ENCODE measurements around the gene TM4SF4.
"Not testable (repeated sequence)": the region's sequence is repeated elsewhere in the genome, so short reads cannot be mapped to it uniquely, and the experiment has no call there.

Gene TM4SF4

DNA sequence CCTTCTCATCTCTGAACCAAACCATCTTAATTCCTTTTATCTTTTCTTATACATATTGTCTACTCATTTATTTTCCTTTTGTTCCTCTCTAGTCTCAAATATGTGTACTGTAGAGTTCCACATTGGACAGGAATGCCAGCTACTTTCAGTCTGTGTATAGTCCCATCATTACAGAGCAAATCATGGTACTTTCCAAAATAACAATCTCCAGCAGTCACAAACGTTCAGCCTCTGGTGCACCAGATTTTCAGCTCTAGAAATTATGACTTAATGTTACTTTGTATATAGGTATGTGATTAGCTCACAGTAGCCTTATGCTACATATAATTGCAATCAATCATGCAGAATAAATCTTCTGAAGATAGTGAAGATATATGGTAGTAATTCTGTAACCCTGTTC lies 32.5 kb upstream of the TM4SF4 start:
- 0 out of 2 replicates have a peak, but pooled peaks cover 5% of the 10 kb centered on the region for H3K9me3 ChIP-seq (ENCODE audit: insufficient read depth, low read depth, low read length)
- no peak overlapping the region for H3K9ac ChIP-seq (ENCODE audit: low read depth, low read length)
- WGBS = no CpG with 5 or more reads among the region's 1 CpG
- H3K4me1 ChIP-seq (ENCODE audit: insufficient read depth, low read length) = no peaks in the 10 kb centered on the region
- H3K4me3 ChIP-seq (ENCODE audit: low read length) = no peak overlapping the region
- no peak overlapping the region for H3K27ac ChIP-seq (ENCODE audit: low read depth, low read length)
- H3K36me3 ChIP-seq (ENCODE audit: insufficient read depth, low read length) = no peaks in the 10 kb centered on the region
- H3K27me3 ChIP-seq (ENCODE audit: insufficient read depth, low read length) = no peaks in the 10 kb centered on the region

DNA sequence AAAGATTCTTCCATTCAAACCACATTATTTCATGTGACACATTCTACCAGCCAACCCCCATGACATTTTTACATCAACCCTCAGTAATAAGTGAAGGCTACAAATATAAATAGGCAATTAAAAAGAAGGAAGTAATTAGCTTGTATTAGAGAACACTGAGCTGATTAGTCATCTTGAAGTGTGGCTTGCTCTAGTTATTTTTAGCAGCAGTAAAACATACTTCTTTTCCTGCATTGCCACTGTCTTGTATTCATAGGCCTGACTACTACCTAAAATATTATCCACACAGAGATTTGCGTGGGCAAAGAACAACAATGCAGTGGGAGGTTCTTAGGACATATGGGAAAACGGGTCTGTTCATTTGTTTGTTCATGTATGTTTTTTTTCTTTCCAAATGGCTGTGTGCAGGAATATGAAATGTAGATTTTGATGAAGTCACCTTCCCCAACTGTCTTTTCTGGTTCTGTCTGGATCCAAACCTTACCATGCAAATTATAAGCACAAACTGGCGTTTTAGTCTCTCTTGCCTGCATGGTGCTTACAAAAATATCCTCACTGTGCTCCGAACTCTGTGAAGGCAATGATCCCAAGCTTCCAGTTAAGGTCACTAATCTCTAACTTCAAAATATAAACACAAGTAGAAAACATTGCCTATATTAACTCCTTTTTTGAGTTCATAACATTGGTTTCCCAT lies 31.5 kb upstream of the TM4SF4 start:
- WGBS = 94% methylated on average over 4 of the region's 4 CpGs
- H3K4me3 ChIP-seq (ENCODE audit: low read length) = no peak overlapping the region
- no peak overlapping the region for H3K27ac ChIP-seq (ENCODE audit: low read depth, low read length)
- H3K9ac ChIP-seq (ENCODE audit: low read depth, low read length) = no peak overlapping the region
- no peaks in the 10 kb centered on the region for H3K4me1 ChIP-seq (ENCODE audit: insufficient read depth, low read length)
- H3K36me3 ChIP-seq (ENCODE audit: insufficient read depth, low read length) = no peaks in the 10 kb centered on the region
- 0 out of 2 replicates have a peak, but pooled peaks cover 5% of the 10 kb centered on the region for H3K9me3 ChIP-seq (ENCODE audit: insufficient read depth, low read depth, low read length)
- H3K27me3 ChIP-seq (ENCODE audit: insufficient read depth, low read length) = no peaks in the 10 kb centered on the region

DNA sequence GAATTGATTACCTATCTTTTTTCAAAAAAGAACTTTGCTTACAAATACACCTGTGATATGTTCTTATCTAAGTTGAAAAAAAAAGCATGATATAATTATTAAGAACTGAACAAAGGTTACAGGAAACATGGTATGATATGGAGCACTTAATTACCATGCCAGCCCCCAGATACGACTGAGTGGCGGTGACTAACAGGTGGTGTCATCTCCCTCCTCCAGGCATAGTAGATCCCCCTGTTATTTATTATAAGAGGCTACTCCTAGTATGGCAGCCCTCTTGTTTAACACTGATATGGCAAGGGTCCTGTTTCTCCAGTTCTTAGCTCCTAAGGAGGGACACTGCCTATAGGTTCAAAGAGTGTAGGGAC lies 31.0 kb upstream of the TM4SF4 start:
- Histone ChIP-seq H3K27ac (ENCODE audit: low read depth, low read length) (no peak overlapping the region), H3K4me3 (ENCODE audit: low read length) (no peak overlapping the region), H3K9me3 (ENCODE audit: insufficient read depth, low read depth, low read length) (0 out of 2 replicates have a peak, but pooled peaks cover 5% of the 10 kb centered on the region), H3K27me3 (ENCODE audit: insufficient read depth, low read length) (no peaks in the 10 kb centered on the region), H3K36me3 (ENCODE audit: insufficient read depth, low read length) (no peaks in the 10 kb centered on the region), H3K9ac (ENCODE audit: low read depth, low read length) (no peak overlapping the region), H3K4me1 (ENCODE audit: insufficient read depth, low read length) (no peaks in the 10 kb centered on the region)
- 97% methylated on average over 2 of the region's 2 CpGs for whole genome bisulfite sequencing

DNA sequence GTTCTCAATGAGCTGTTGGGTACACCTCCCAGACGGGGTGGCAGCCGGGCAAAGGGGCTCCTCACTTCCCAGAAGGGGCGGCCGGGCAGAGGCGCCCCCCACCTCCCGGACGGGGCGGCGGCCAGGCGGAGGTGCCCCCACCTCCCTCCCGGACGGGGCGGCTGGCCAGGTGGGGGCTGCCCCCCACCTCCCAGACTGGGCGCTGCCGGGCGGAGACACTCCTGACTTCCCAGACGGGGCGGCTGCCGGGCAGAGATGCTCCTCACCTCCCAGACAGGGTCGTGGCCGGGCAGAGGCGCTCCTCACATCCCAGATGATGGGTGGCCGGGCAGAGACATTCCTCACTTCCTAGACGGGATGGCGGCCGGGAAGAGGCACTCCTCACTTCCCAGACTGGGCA lies 29.6 kb upstream of the TM4SF4 start:
- H3K9me3 ChIP-seq (ENCODE audit: insufficient read depth, low read depth, low read length); H3K27me3 ChIP-seq (ENCODE audit: insufficient read depth, low read length); H3K9ac ChIP-seq (ENCODE audit: low read depth, low read length); H3K4me1 ChIP-seq (ENCODE audit: insufficient read depth, low read length); H3K36me3 ChIP-seq (ENCODE audit: insufficient read depth, low read length); H3K27ac ChIP-seq (ENCODE audit: low read depth, low read length); H3K4me3 ChIP-seq (ENCODE audit: low read length): not testable (repeated sequence)
- WGBS = 90% methylated on average over 26 of the region's 26 CpGs

DNA sequence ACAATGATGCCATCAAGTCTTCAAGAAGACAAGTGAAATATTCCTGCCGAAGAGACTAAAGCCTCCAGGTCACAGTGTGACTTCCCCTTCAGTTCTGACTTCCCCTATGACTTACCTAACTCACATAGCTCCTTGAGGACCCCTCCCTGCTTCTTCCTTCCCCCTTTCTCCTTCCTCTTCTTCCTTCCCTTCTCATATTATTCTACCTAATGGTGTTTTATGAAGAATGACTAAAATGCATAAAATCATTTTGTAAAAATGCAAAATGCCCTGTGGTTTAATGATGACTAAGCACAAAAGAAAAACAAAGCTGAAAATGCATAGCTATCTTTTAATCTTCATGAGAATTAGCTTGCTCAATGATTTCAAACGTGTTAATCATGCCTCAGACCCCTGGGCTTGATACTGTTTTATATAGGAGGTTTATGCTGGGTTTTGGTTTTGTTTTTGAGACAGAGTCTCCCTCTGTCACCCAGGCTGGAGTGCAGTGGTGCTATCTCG lies 26.1 kb upstream of the TM4SF4 start:
- H3K9ac ChIP-seq (ENCODE audit: low read depth, low read length) = no peak overlapping the region
- H3K4me3 ChIP-seq (ENCODE audit: low read length) = no peak overlapping the region
- H3K27me3 ChIP-seq (ENCODE audit: insufficient read depth, low read length) = no peaks in the 10 kb centered on the region
- no peak overlapping the region for H3K27ac ChIP-seq (ENCODE audit: low read depth, low read length)
- H3K36me3 ChIP-seq (ENCODE audit: insufficient read depth, low read length) = no peaks in the 10 kb centered on the region
- peaks cover 9% of the 10 kb centered on the region for H3K4me1 ChIP-seq (ENCODE audit: insufficient read depth, low read length)
- H3K9me3 ChIP-seq (ENCODE audit: insufficient read depth, low read depth, low read length) = peaks cover 28% of the 10 kb centered on the region
- WGBS = 54% methylated on average over 3 of the region's 3 CpGs

DNA sequence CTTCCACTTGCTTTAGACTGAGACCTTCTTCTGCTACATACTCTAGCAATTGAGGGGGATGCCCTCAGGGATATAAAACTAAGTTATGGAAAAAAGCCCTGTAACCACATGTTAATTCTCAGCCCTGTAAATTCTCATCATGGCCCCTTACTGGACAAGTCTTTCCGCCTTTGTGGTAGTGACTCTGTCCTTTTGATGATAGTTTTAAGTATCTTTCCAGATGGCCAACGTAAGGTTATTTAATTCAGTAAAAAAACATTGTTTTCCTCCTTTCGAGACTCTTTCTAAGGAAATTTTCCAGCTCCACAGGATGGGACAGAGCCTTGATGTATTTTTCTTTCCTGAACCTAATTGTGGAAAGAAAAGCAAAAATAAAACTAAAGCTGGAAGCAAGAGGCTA lies 25.3 kb upstream of the TM4SF4 start:
- H3K27me3 ChIP-seq (ENCODE audit: insufficient read depth, low read length) = no peaks in the 10 kb centered on the region
- H3K4me1 ChIP-seq (ENCODE audit: insufficient read depth, low read length) = peaks cover 9% of the 10 kb centered on the region
- H3K27ac ChIP-seq (ENCODE audit: low read depth, low read length) = no peak overlapping the region
- WGBS = 61% methylated on average over 3 of the region's 3 CpGs
- no peaks in the 10 kb centered on the region for H3K36me3 ChIP-seq (ENCODE audit: insufficient read depth, low read length)
- H3K9me3 ChIP-seq (ENCODE audit: insufficient read depth, low read depth, low read length) = peaks cover 28% of the 10 kb centered on the region
- no peak overlapping the region for H3K9ac ChIP-seq (ENCODE audit: low read depth, low read length)
- H3K4me3 ChIP-seq (ENCODE audit: low read length) = no peak overlapping the region

DNA sequence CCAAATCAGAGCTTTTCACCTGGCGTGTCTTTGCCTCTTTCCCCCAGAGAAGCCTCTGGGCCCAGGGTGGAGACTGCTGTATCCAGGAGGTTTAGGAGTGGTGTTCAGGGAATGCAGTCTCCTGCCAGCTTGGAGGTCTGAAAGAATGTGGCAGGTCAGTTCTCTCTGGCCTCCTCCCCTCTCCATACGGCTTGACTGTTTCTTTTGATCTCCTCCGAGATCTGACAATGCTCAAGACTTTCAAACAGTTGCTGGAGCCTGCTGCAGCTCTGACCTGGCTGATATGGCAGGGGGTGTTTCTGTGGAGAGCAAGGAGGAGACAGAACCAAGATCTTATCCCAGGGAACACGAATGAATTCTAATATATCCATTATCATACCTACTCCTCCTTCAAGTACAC lies 24.7 kb upstream of the TM4SF4 start:
- H3K9ac ChIP-seq (ENCODE audit: low read depth, low read length) = no peak overlapping the region
- 66% methylated on average over 4 of the region's 4 CpGs for WGBS

DNA sequence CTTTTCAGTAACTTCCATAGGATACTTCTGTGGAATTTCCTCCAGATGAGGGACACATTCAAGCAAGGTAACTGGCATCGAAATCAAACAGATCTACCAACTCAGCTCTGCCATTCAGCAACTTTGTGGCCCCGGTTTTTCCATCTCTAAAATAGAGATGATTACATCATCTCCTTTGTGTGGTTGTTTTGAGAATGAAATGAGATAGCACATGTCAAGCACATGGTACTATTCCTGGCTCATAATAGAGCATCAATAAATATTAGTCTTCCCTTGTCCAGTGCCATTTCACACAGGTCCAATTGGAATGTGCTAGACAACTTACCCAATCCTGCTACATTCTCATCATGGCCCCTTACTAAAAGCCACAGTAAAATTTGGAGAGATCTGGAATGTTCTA lies 24.2 kb upstream of the TM4SF4 start:
- H3K4me3 ChIP-seq (ENCODE audit: low read length) = no peak overlapping the region
- H3K27me3 ChIP-seq (ENCODE audit: insufficient read depth, low read length) = no peaks in the 10 kb centered on the region
- peaks cover 28% of the 10 kb centered on the region for H3K9me3 ChIP-seq (ENCODE audit: insufficient read depth, low read depth, low read length)
- H3K4me1 ChIP-seq (ENCODE audit: insufficient read depth, low read length) = peaks cover 9% of the 10 kb centered on the region
- no peaks in the 10 kb centered on the region for H3K36me3 ChIP-seq (ENCODE audit: insufficient read depth, low read length)
- no peak overlapping the region for H3K9ac ChIP-seq (ENCODE audit: low read depth, low read length)
- 96% methylated on average over 1 of the region's 2 CpGs for WGBS
- H3K27ac ChIP-seq (ENCODE audit: low read depth, low read length) = no peak overlapping the region

More for the DNA sequence above, 24.7 kb upstream of the TM4SF4 start:
- H3K9me3 ChIP-seq (ENCODE audit: insufficient read depth, low read depth, low read length) = peaks cover 28% of the 10 kb centered on the region
- no peaks in the 10 kb centered on the region for H3K27me3 ChIP-seq (ENCODE audit: insufficient read depth, low read length)
- no peaks in the 10 kb centered on the region for H3K36me3 ChIP-seq (ENCODE audit: insufficient read depth, low read length)
- no peak overlapping the region for H3K4me3 ChIP-seq (ENCODE audit: low read length)
- H3K4me1 ChIP-seq (ENCODE audit: insufficient read depth, low read length) = peaks cover 9% of the 10 kb centered on the region
- H3K27ac ChIP-seq (ENCODE audit: low read depth, low read length) = no peak overlapping the region

DNA sequence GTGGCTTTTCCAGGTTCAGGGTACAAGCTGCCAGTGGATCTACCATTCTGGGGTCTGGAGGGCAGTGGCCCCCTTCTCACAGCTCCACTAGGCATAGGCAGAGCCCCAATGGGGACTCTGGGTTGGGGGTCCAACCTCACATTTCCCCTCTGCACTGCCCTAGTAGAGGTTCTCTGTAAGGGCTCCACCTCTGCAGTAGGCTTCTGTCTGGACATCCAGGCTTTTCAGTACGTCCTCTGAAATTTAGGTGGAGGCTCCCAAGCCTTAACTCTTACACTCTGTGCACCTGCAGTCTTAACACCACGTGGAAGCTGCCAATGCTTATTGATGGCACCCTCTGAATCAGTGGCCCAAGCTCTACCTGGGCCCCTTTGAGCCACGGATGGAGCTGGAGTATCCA lies 22.5 kb upstream of the TM4SF4 start:
- Histone ChIP-seq H3K36me3 (ENCODE audit: insufficient read depth, low read length) (no peaks in the 10 kb centered on the region), H3K9me3 (ENCODE audit: insufficient read depth, low read depth, low read length) (peaks cover 23% of the 10 kb centered on the region), H3K4me3 (ENCODE audit: low read length) (no peak overlapping the region), H3K9ac (ENCODE audit: low read depth, low read length) (no peak overlapping the region), H3K4me1 (ENCODE audit: insufficient read depth, low read length) (peaks cover 9% of the 10 kb centered on the region), H3K27ac (ENCODE audit: low read depth, low read length) (no peak overlapping the region), H3K27me3 (ENCODE audit: insufficient read depth, low read length) (no peaks in the 10 kb centered on the region)
- 88% methylated on average over 3 of the region's 3 CpGs for WGBS

DNA sequence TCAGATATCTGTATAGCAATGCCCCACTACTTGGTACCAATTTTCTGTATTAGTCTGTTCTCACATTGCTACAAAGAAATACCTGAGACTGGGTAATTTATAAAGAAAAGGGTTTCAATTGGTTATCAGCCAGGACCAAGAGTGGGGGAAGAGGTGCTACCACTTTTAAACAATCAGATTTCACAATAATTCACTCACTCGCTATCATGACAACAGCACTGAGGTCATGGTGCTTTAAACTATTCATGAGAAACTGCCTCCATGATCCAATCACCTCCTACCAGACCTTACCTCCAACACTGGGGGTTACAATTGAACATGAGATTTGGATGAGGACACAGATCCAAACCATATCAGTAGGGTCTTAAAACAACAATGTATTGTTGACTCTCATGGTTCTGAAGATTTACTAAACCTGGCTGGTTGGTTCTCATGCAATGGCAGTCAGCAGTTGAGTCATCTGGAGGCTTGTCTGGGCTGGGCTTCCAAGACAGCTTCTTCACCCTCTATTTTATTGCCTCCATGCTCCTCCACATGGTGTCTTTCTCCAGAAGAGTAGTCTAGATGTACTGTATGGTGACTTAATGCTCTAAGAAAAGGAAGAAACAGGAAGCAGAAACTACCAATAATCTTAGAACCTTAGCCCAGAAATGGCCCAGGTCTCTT lies 21.2 kb upstream of the TM4SF4 start:
- Histone ChIP-seq H3K9me3 (ENCODE audit: insufficient read depth, low read depth, low read length) (peaks cover 23% of the 10 kb centered on the region), H3K4me3 (ENCODE audit: low read length) (no peak overlapping the region), H3K27ac (ENCODE audit: low read depth, low read length) (no peak overlapping the region), H3K4me1 (ENCODE audit: insufficient read depth, low read length) (peaks cover 9% of the 10 kb centered on the region), H3K36me3 (ENCODE audit: insufficient read depth, low read length) (no peaks in the 10 kb centered on the region), H3K27me3 (ENCODE audit: insufficient read depth, low read length) (no peaks in the 10 kb centered on the region), H3K9ac (ENCODE audit: low read depth, low read length) (no peak overlapping the region)
- 100% methylated on average over 1 of the region's 1 CpG for WGBS

DNA sequence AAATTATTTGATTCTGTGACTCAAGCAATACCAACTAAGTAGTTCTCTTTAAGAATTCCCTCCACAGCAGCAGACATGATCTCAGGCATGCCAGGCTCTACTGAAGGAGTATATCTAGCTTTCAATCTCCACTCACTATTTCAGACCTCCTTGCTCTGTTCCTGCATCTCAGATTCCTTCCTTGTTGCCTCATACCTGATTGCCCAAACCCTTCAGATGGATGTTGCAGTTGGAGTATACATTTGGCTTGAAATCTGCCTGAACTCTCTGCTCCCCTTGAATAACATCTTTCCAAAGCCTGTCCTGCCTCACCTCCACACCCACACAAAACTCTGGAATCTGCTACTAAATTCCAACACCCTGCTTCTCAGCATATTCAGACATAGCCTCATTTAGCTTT lies 19.8 kb upstream of the TM4SF4 start:
- Histone ChIP-seq H3K9me3 (ENCODE audit: insufficient read depth, low read depth, low read length) (peaks cover 23% of the 10 kb centered on the region), H3K27me3 (ENCODE audit: insufficient read depth, low read length) (no peaks in the 10 kb centered on the region), H3K36me3 (ENCODE audit: insufficient read depth, low read length) (no peaks in the 10 kb centered on the region), H3K4me1 (ENCODE audit: insufficient read depth, low read length) (peaks cover 4% of the 10 kb centered on the region), H3K9ac (ENCODE audit: low read depth, low read length) (no peak overlapping the region), H3K27ac (ENCODE audit: low read depth, low read length) (no peak overlapping the region), H3K4me3 (ENCODE audit: low read length) (no peak overlapping the region)

All from HUES64 (cell line).